H9 (cell line): Measurements from ENCODE around the gene ALG9. TPM values are rescaled to one million over a fixed set of nuclear protein-coding genes. Genes with fewer than 3 reads are reported as not detected.

Source experiments
- DNase-seq: peaks from one replicate; pipeline ENCODE4 v3.0.0-alpha.2; 2017
- H2AFZ ChIP-seq: one replicate; pipeline ENCODE4 v1.6.1; 2013; ENCODE audit warnings: mild to moderate bottlenecking, low read length, control low read depth, moderate library complexity
- H2AK5ac ChIP-seq: 2 replicates; pipeline ENCODE4 v1.6.1; 2013; ENCODE audit warnings: low read length, control low read depth, mixed read lengths; ENCODE audit not compliant: insufficient read length
- H2BK120ac ChIP-seq: one replicate; pipeline ENCODE4 v1.6.1; 2013; ENCODE audit warnings: low read depth, mild to moderate bottlenecking, low read length, control low read depth, inconsistent platforms; ENCODE audit not compliant: poor library complexity, severe bottlenecking
- H2BK12ac ChIP-seq: 2 replicates; pipeline ENCODE4 v1.6.1; 2013; ENCODE audit warnings: low read length, control low read depth, mixed read lengths, low read depth; ENCODE audit not compliant: insufficient read length
- H2BK15ac ChIP-seq: 2 replicates; pipeline ENCODE4 v1.6.1; 2013; ENCODE audit warnings: low read depth, low read length, control low read depth
- H2BK20ac ChIP-seq: one replicate; pipeline ENCODE4 v1.6.1; 2013; ENCODE audit warnings: low read depth, mild to moderate bottlenecking, low read length, control low read depth, inconsistent platforms; ENCODE audit not compliant: poor library complexity, severe bottlenecking
- H2BK5ac ChIP-seq: 2 replicates; pipeline ENCODE4 v1.6.1; 2013; ENCODE audit warnings: low read length, control low read depth, mixed read lengths; ENCODE audit not compliant: insufficient read length
- H3K14ac ChIP-seq: 2 replicates; pipeline ENCODE4 v1.6.1; 2013; ENCODE audit warnings: low read length, control low read depth; ENCODE audit not compliant: insufficient read depth
- H3K18ac ChIP-seq: 2 replicates; pipeline ENCODE4 v1.6.1; 2013; ENCODE audit warnings: low read depth, mild to moderate bottlenecking, mixed read lengths, low read length, control low read depth; ENCODE audit not compliant: insufficient read length
- H3K23ac ChIP-seq: 2 replicates; pipeline ENCODE4 v1.6.1; 2013; ENCODE audit warnings: low read length, control low read depth, mixed read lengths, low read depth; ENCODE audit not compliant: insufficient read length
- H3K23me2 ChIP-seq: 2 replicates; pipeline ENCODE4 v1.6.1; 2013; ENCODE audit warnings: low read depth, mild to moderate bottlenecking, mixed read lengths, low read length, control low read depth; ENCODE audit not compliant: insufficient read length, poor library complexity, severe bottlenecking
- H3K27ac ChIP-seq: 2 replicates; pipeline ENCODE4 v1.5.1; 2013; ENCODE audit warnings: low read length, control low read depth, mixed read lengths, low read depth; ENCODE audit not compliant: insufficient read length
- H3K27me3 ChIP-seq: 2 replicates; pipeline ENCODE4 v1.6.1; 2013; ENCODE audit warnings: low read length, control low read depth, inconsistent platforms; ENCODE audit not compliant: insufficient read depth
- H3K4ac ChIP-seq: 2 replicates; pipeline ENCODE4 v1.6.1; 2013; ENCODE audit warnings: low read depth, mild to moderate bottlenecking, control low read depth, inconsistent platforms, low read length, moderate library complexity
- H3K4me1 ChIP-seq: 2 replicates; pipeline ENCODE4 v1.6.1; 2013; ENCODE audit warnings: low read length, control low read depth, inconsistent platforms; ENCODE audit not compliant: insufficient read depth
- H3K4me2 ChIP-seq: 2 replicates; pipeline ENCODE4 v1.6.1; 2013; ENCODE audit warnings: low read length, control low read depth, mixed read lengths; ENCODE audit not compliant: insufficient read length, insufficient read depth
- H3K56ac ChIP-seq: 2 replicates; pipeline ENCODE4 v1.6.1; 2013; ENCODE audit warnings: low read depth, mild to moderate bottlenecking, mixed read lengths, low read length, control low read depth; ENCODE audit not compliant: insufficient read length
- H3K79me1 ChIP-seq: 2 replicates; pipeline ENCODE4 v1.6.1; 2013; ENCODE audit warnings: low read depth, mild to moderate bottlenecking, moderate library complexity, low read length, control low read depth, inconsistent platforms; ENCODE audit not compliant: insufficient read depth, poor library complexity, severe bottlenecking
- H3K79me2 ChIP-seq: 2 replicates; pipeline ENCODE4 v1.6.1; 2013; ENCODE audit warnings: low read length, control low read depth, inconsistent platforms; ENCODE audit not compliant: insufficient read depth
- H3K9ac ChIP-seq: 2 replicates; pipeline ENCODE4 v1.6.1; 2013; ENCODE audit warnings: low read length, control low read depth, mixed read lengths; ENCODE audit not compliant: insufficient read length; ENCODE audit errors: extremely low read depth
- H3K9me3 ChIP-seq: one replicate; pipeline ENCODE4 v1.6.1; 2013; ENCODE audit warnings: low read depth, low read length, inconsistent platforms; ENCODE audit not compliant: control insufficient read depth
- H3T11ph ChIP-seq: one replicate; pipeline ENCODE4 v1.6.1; 2013; ENCODE audit warnings: mild to moderate bottlenecking, low read length, control low read depth, inconsistent platforms
- H4K20me1 ChIP-seq: one replicate; pipeline ENCODE4 v1.6.1; 2013; ENCODE audit not compliant: control insufficient read depth, insufficient read length, insufficient read depth
- H4K5ac ChIP-seq: 2 replicates; pipeline ENCODE4 v1.6.1; 2013; ENCODE audit warnings: low read depth, mild to moderate bottlenecking, mixed read lengths, low read length, control low read depth; ENCODE audit not compliant: insufficient read length
- H4K8ac ChIP-seq: replicated peaks from 2 replicates; pipeline ENCODE4 v1.6.1; 2013; ENCODE audit warnings: low read length, control low read depth, mixed read lengths, low read depth; ENCODE audit not compliant: insufficient read length
- H4K91ac ChIP-seq: 2 replicates; pipeline ENCODE4 v1.6.1; 2013; ENCODE audit warnings: low read depth, mild to moderate bottlenecking, moderate library complexity, mixed read lengths, low read length, control low read depth; ENCODE audit not compliant: insufficient read length
- H3K27ac Mint-ChIP-seq, 3 experiments: 2 replicates in 2 of 3; 3 replicates in 1 of 3; pipeline ENCODE4 v1.8.0; 2020 to 2021; ENCODE audit warnings: mixed read lengths in 3 of 3, mild to moderate bottlenecking in 1 of 3, moderate library complexity in 1 of 3
- H3K27me3 Mint-ChIP-seq: 2 replicates; pipeline ENCODE4 v1.8.0; 2021; ENCODE audit warnings: low read depth, mild to moderate bottlenecking, moderate library complexity, mixed read lengths
- H3K36me3 Mint-ChIP-seq, 3 experiments: 2 replicates in 2 of 3; 3 replicates in 1 of 3; pipeline ENCODE4 v1.8.0; 2020 to 2021; ENCODE audit warnings: low read depth in 3 of 3, mixed read lengths in 3 of 3; ENCODE audit not compliant: insufficient read depth in 1 of 3
- H3K4me1 Mint-ChIP-seq, 2 experiments: 2 replicates each; pipeline ENCODE4 v1.8.0; 2020; ENCODE audit warnings: mixed read lengths in 2 of 2
- H3K4me3 Mint-ChIP-seq, 2 experiments: 2 replicates in 1 of 2; 3 replicates in 1 of 2; pipeline ENCODE4 v1.8.0; 2020 to 2021; ENCODE audit warnings: mild to moderate bottlenecking in 2 of 2, mixed read lengths in 2 of 2, moderate library complexity in 1 of 2
- H3K9me3 Mint-ChIP-seq, 2 experiments: 2 replicates in 1 of 2; 3 replicates in 1 of 2; pipeline ENCODE4 v1.8.0; 2020; ENCODE audit warnings: mild to moderate bottlenecking in 2 of 2, mixed read lengths in 2 of 2, moderate library complexity in 1 of 2
- CTCF ChIP-seq: fragments of 200-600 bp; sonication (generic); conservative IDR thresholded peaks from 3 replicates; pipeline ENCODE4 v1.8.0; 2021; ENCODE audit warnings: antibody characterized with exemption, mild to moderate bottlenecking
- WGBS: extraction: QIAGEN DNeasy Blood & Tissue Kit; methylation state at CpG from one replicate; pipeline ENCODE4 v1.1.7; 2013; ENCODE audit warnings: missing lambda C conversion rate, low lambda C conversion rate, mixed read lengths; ENCODE audit not compliant: insufficient read length; ENCODE audit errors: extremely low coverage; 5-methylcytosine and 5-hydroxymethylcytosine counted together
- total RNA-seq: library from RNA; stranded (reverse); gene quantifications from 2 replicates; pipeline ENCODE4 v1.2.1, GENCODE V29; 2021

ALG9 gene
- total RNA-seq, 1 experiment from 2014 or later: 26.0 TPM

DNA sequence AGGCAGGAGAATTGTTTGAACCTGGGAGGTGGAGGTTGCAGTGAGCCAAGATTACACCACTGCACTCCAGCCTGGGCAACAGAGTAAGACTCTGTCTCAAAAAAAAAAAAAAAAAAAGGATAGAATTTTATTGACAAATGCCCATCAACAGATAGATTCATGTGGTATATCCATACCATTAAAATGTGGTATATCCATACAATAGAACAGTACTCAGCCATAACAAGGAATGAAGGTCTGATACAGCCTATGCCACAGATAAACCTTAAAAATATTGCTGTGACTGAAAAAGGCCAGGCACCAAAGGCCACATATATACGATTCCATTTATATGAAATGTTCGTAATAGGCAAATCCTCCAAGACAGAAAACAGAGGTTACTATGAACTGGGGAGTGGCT, 59.9 kb downstream of the ALG9 start:
- Histone ChIP-seq H3K79me1 (no peaks in the 10 kb centered on the region), H2BK5ac (no peak overlapping the region), H2AK5ac (no peak overlapping the region), H3K4ac (no peak overlapping the region), H3K56ac (no peak overlapping the region), H3K23ac (no peak overlapping the region), H2BK12ac (no peak overlapping the region), H3K23me2 (no peaks in the 10 kb centered on the region), H3K27me3 (no peaks in the 10 kb centered on the region), H3K4me2 (no peak overlapping the region), H4K5ac (no peak overlapping the region), H3K9ac (no peak overlapping the region), H4K8ac (no peak overlapping the region), H4K91ac (no peak overlapping the region), H3K27ac (no peak overlapping the region), H3T11ph (no peak overlapping the region), H2BK120ac (no peak overlapping the region), H3K79me2 (no peaks in the 10 kb centered on the region), H3K4me1 (no peaks in the 10 kb centered on the region), H2BK20ac (no peak overlapping the region), H2AFZ (no peak overlapping the region), H3K9me3 (no peaks in the 10 kb centered on the region), H4K20me1 (no peaks in the 10 kb centered on the region), H3K14ac (no peak overlapping the region), H3K18ac (no peak overlapping the region), H2BK15ac (no peak overlapping the region)
- Mint-ChIP-seq H3K4me3 (no peak overlapping the region), H3K4me1 (peaks cover 3% of the 10 kb centered on the region in 2 experiments; a peak in 1 of 4 replicates), H3K9me3 (no peaks in the 10 kb centered on the region), H3K27me3 (no peaks in the 10 kb centered on the region), H3K27ac (no peak overlapping the region), H3K36me3 (peaks cover 0 to 1% (median 0%) of the 10 kb centered on the region in 3 experiments; a peak in 1 of 7 replicates)
- DNase-seq: no peak
- TF ChIP-seq CTCF: no peak
- WGBS: no CpG with 5 or more reads among the region's 2 CpGs
